Transverse colon (tissue), 4 donors: ENCODE results near the gene PLCL1. TPM values are rescaled to one million over a fixed set of nuclear protein-coding genes. Genes with fewer than 3 reads are reported as not detected.

ENCODE experiments used
- DNase-seq: peaks from one replicate; pipeline ENCODE4 v3.0.0-alpha.2; 2019
- H3K27ac ChIP-seq, 4 donors: fragments of 200-600 bp; sonication (generic); 2 replicates each; pipeline ENCODE4 v1.5.1; 2016 to 2018; ENCODE audit warnings: inconsistent platforms in 4 of 4
- H3K27me3 ChIP-seq: fragments of 200-600 bp; sonication (generic); 2 replicates; pipeline ENCODE4 v1.5.1; 2017; ENCODE audit warnings: inconsistent platforms
- H3K36me3 ChIP-seq, 4 donors: fragments of 200-600 bp; sonication (generic); 2 replicates each; pipeline ENCODE4 v1.5.1; 2017 to 2019; ENCODE audit warnings: inconsistent platforms in 4 of 4
- H3K4me1 ChIP-seq, 4 donors: fragments of 200-600 bp; sonication (generic); 2 replicates each; pipeline ENCODE4 v1.5.1; 2017 to 2020; ENCODE audit warnings: inconsistent platforms in 4 of 4
- H3K4me3 ChIP-seq, 4 donors: fragments of 200-600 bp; sonication (generic); 1 replicate in 1 of 4; 2 replicates in 3 of 4; pipeline versions ENCODE4 v1.5.1 to v1.6.1; 2017 to 2019; ENCODE audit warnings: inconsistent platforms in 4 of 4
- H3K9me3 ChIP-seq, 2 donors: fragments of 200-600 bp; sonication (generic); 2 replicates each; pipeline ENCODE4 v1.5.1; 2017 to 2019; ENCODE audit warnings: inconsistent platforms in 2 of 2
- EP300 ChIP-seq: sonication (generic); formaldehyde crosslinking; IDR thresholded peaks from one replicate; pipeline ENCODE4 v1.6.1; 2017; ENCODE audit warnings: antibody characterized with exemption, low read depth
- POLR2A ChIP-seq: fragments of 450-650 bp; IDR thresholded peaks from one replicate; pipeline ENCODE4 v1.6.1; 2016; ENCODE audit warnings: antibody characterized with exemption, mild to moderate bottlenecking, moderate library complexity
- POLR2AphosphoS5 ChIP-seq, 3 donors: sonication (generic); formaldehyde crosslinking; IDR thresholded peaks; one replicate each; pipeline ENCODE4 v1.6.1; 2016; ENCODE audit warnings: antibody characterized with exemption in 3 of 3
- WGBS, 2 donors: methylation state at CpG; one replicate each; pipeline ENCODE4 v1.1.5; 2018; ENCODE audit warnings: low coverage in 1 of 2; 5-methylcytosine and 5-hydroxymethylcytosine counted together
- in situ Hi-C, 4 donors: fragments of 200-750 bp; cut with MboI; loops; one replicate each; pipeline versions ENCODE4 v1.15.0 to v1.15.1; 2017; ENCODE audit warnings: low sequenced_read_pairs in 3 of 4, low pct_ligation_motif_present in 1 of 4, low pct_unique_long_range_greater_than_20kb in 1 of 4
- intact Hi-C: fragments of 100-400 bp; cut with DNase I; formaldehyde crosslinking; loops from one replicate; pipeline ENCODE4 v1.15.1; 2023; ENCODE audit warnings: low total_unique reads
- total RNA-seq, 4 donors: library from RNA; depleted of rRNA; stranded (reverse); fragments of >200 nt; gene quantifications; one replicate each; pipeline ENCODE4 v1.1.0, GENCODE V29; 2016
- TF ChIP-seq, protein P1 (sequence below), 5 experiments: fragments of 200-600 bp in 3 of 5; fragments of 450-650 bp in 2 of 5; sonication (generic) in 3 of 5; IDR thresholded peaks; 1 replicate in 2 of 5; 2 replicates in 3 of 5; pipeline ENCODE4 v1.5.1; 2016 to 2017; ENCODE audit warnings: antibody characterized with exemption in 5 of 5, inconsistent platforms in 3 of 5, mild to moderate bottlenecking in 2 of 5, moderate library complexity in 1 of 5

Gene PLCL1
- total RNA-seq, 4 donors from 2014 or later, result 0.20 to 7.1 (median 5.3) TPM

DNA sequence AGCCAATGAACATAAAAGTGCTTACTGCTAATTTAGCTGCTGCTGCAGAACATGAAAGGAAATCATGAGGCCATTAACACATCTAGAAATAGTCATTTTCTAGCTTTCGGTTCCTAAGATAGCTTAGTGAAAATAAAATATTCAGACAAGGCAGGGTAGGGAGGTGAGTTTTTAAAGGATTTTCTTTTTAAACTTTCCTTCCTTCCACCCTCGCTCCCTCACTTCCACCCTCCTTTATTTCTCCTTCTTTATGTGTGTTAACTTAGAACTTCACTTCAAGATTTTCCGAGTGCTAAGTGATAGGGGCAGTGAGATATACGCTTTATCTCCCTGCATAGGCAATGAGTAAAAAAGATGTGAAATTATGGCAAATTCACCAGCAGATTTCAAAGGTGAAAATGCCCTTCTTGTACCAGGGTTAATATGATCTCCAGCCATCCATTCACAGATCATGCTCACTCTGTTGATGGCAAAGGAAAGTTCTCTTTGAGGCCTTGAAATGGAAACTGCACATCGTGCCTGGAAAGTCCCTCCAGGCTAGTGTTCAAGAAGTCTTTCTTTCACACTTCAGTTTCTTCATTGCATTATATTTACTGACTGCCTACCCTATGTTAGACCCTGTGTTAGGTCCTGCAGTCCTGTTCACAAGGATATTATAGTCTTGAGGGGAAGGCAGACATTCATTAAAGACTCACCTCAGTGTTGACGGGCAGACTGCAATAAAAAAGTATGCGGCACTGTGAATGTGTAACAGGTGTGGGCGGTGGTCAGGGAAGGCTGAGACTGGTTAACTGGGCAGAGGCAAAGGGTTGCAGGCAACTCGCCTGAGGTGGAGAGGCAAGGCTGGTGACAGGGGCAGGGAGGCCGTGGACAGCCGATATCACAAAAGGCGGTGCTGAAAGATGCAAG lies 200.8 kb downstream of the PLCL1 start:
- Histone ChIP-seq H3K4me3 (no peak overlapping the region), H3K27me3 (no peaks in the 10 kb centered on the region), H3K36me3 (no peaks in the 10 kb centered on the region), H3K9me3 (peaks cover 0 to 7% of the 10 kb centered on the region in 2 donors), H3K4me1 (peaks cover 0 to 9% (median 0%) of the 10 kb centered on the region in 4 donors), H3K27ac (no peak overlapping the region)
- in situ Hi-C loops (no loop called here), intact Hi-C loops (no loop called here)
- 61 to 65% methylated on average over 6 to 12 of the region's 12 CpGs for WGBS, 2 donors
- DNase-seq, result peak; percentile 16
- TF ChIP-seq POLR2AphosphoS5 (IDR thresholded peaks at IDR 0.05) (no peak), EP300 (no peak), POLR2A (no peak)
- TF ChIP-seq, protein P1, sequence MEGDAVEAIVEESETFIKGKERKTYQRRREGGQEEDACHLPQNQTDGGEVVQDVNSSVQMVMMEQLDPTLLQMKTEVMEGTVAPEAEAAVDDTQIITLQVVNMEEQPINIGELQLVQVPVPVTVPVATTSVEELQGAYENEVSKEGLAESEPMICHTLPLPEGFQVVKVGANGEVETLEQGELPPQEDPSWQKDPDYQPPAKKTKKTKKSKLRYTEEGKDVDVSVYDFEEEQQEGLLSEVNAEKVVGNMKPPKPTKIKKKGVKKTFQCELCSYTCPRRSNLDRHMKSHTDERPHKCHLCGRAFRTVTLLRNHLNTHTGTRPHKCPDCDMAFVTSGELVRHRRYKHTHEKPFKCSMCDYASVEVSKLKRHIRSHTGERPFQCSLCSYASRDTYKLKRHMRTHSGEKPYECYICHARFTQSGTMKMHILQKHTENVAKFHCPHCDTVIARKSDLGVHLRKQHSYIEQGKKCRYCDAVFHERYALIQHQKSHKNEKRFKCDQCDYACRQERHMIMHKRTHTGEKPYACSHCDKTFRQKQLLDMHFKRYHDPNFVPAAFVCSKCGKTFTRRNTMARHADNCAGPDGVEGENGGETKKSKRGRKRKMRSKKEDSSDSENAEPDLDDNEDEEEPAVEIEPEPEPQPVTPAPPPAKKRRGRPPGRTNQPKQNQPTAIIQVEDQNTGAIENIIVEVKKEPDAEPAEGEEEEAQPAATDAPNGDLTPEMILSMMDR (IDR thresholded peaks at IDR 0.05), result no peak

DNA sequence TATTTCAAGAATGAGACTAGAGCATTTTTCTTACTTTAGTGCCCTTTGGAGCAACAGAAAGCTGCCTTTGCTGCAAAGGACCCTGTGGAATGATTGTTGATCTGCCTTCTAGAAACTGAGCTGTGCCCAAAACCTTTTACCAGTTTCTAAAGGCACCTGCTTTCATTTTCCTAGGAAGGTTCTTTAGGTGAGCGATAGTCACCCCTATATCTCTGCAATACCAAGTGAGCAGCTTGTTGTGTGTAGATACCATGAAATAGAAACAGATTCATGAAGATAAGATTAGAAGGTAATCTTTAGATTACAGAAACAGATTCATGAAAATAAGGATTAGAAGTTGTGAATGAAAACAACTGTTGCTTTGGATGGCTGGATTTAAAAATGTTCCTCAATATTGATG lies 202.3 kb downstream of the PLCL1 start:
- intact Hi-C loops (no loop called here), in situ Hi-C loops (no loop called here)
- no peak for DNase-seq
- WGBS, 2 donors, result 81% methylated on average over 1 of the region's 1 CpG; no CpG with 5 or more reads in 1 of the 2 donors
- H3K4me3 ChIP-seq, result no peak overlapping the region
- peaks cover 0 to 9% (median 0%) of the 10 kb centered on the region in 4 donors for H3K4me1 ChIP-seq
- H3K36me3 ChIP-seq, result no peaks in the 10 kb centered on the region
- TF ChIP-seq POLR2AphosphoS5 (IDR thresholded peaks at IDR 0.05) (no peak), EP300 (no peak), POLR2A (no peak)
- TF ChIP-seq, protein P1 (IDR thresholded peaks at IDR 0.05), result no peak
- H3K27ac ChIP-seq, result no peak overlapping the region
- H3K9me3 ChIP-seq, result peaks cover 0 to 7% of the 10 kb centered on the region in 2 donors
- H3K27me3 ChIP-seq, result no peaks in the 10 kb centered on the region

DNA sequence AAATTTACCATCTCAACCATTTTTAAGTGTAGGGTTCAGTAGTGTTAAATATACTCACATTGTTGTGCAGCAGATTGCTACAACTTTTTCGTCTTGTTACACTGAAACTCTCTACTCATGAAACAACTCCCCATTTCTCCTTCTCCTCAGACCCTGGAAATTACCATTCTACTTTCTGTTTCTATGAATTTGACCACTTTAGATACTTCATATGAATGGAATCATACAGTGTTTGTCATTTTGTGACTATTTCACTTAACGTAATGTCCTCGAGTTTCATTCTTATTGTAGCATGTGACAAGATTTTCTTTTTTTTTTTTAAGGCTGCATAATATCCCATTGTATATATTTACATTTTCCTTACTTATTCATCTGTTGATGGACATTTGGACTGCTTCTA lies 203.8 kb downstream of the PLCL1 start:
- no peaks in the 10 kb centered on the region for H3K27me3 ChIP-seq
- H3K9me3 ChIP-seq, result peaks cover 0 to 15% of the 10 kb centered on the region in 2 donors
- H3K27ac ChIP-seq, result no peak overlapping the region
- H3K4me3 ChIP-seq, result no peak overlapping the region
- 76 to 83% methylated on average over 3 of the region's 3 CpGs for WGBS, 2 donors
- H3K36me3 ChIP-seq, result no peaks in the 10 kb centered on the region
- TF ChIP-seq EP300, result no peak
- TF ChIP-seq, protein P1 (IDR thresholded peaks at IDR 0.05), result no peak
- TF ChIP-seq POLR2A, result no peak
- no peak for TF ChIP-seq POLR2AphosphoS5 (IDR thresholded peaks at IDR 0.05)
- no peak for DNase-seq
- H3K4me1 ChIP-seq, result peaks cover 0 to 9% (median 0%) of the 10 kb centered on the region in 4 donors
- intact Hi-C loops, result no loop called here
- in situ Hi-C loops, result no loop called here

DNA sequence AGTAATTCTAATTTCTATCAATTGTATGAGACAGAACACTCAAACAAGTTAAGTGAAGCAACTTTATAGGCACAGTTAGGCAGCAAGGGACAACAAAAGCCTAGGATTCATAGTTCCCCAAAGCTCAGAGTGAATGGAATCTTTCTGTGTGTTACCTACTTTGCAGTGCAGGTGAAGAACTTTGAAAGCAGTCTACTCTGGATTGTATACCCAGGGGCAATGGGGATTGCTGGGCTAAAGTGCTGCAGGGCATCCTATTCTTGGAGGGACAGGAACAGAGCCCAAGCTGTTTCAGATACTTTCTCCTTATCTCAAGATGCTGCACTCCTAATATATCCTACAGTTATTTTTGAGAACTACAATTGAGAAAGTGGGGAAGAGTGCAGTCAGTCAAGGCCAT lies 207.6 kb downstream of the PLCL1 start:
- DNase-seq, result no peak
- H3K9me3 ChIP-seq, result peaks cover 0 to 15% of the 10 kb centered on the region in 2 donors
- no peak overlapping the region for H3K27ac ChIP-seq
- in situ Hi-C loops (no loop called here), intact Hi-C loops (no loop called here)
- TF ChIP-seq, protein P1 (IDR thresholded peaks at IDR 0.05), result no peak
- no peak for TF ChIP-seq EP300
- TF ChIP-seq POLR2AphosphoS5 (IDR thresholded peaks at IDR 0.05), result no peak
- TF ChIP-seq POLR2A, result no peak
- no peaks in the 10 kb centered on the region for H3K36me3 ChIP-seq
- H3K27me3 ChIP-seq, result no peaks in the 10 kb centered on the region
- no peaks in the 10 kb centered on the region for H3K4me1 ChIP-seq
- no peak overlapping the region for H3K4me3 ChIP-seq
